ENCODE measurements around the gene FGF8. TPM values are rescaled to one million over a fixed set of nuclear protein-coding genes. Genes with fewer than 3 reads are reported as not detected.

FGF8 gene
- total and polyA plus RNA-seq, 10 of the 15 experiments (the other 5 are each of a cell fraction or from before 2014, with no cell fraction given) = 0.08 to 0.43 (median 0.17) TPM; not detected in 7

GRCh38 chr10:101767600-101767945 is 8.3 kb downstream of the FGF8 start (continued):
- TF ChIP-seq ZNF592 (IDR thresholded peaks at IDR 0.05) = no peak
- TF ChIP-seq RB1 (IDR thresholded peaks at IDR 0.05; ENCODE audit: borderline replicate concordance) = no peak

GRCh38 chr10:101766753-101767599 is 8.9 kb downstream of the FGF8 start:
- ChIA-PET SMC1A (ENCODE audit: uncharacterized antibody, unreplicated experiment) (interaction anchor here (0.7 kb wide), 1 partner anchor 311 kb away, joined by 3 read pairs; no protein-coding TSS in a partner anchor), CTCF (interaction anchor here (0.5 to 1.9 kb wide), 3 partner anchors 11 to 598 kb away, joined by 3 to 7 read pairs (median 4); no protein-coding TSS in a partner anchor), RAD21 (ENCODE audit: unreplicated experiment) (interaction anchor here (0.6 kb wide), 1 partner anchor 750 kb away, joined by 4 read pairs; no protein-coding TSS in a partner anchor), POLR2A (interaction anchor here (0.6 to 0.7 kb wide), 2 partner anchors 331 to 968 kb away, joined by 3 read pairs; no protein-coding TSS in a partner anchor)
- H3K27me3 ChIP-seq (replicated peaks in 1 of 2; ENCODE audit: control insufficient read depth in 2 of 2, insufficient read depth in 2 of 2, low read length in 1 of 2) = peaks cover 0 to 3% of the 10 kb centered on the region in 2 experiments; a peak in 3 of 4 replicates
- no peak overlapping the region for H3K27ac ChIP-seq (ENCODE audit: control insufficient read depth, insufficient read depth)
- no peak overlapping the region for H3K4me3 ChIP-seq
- TF ChIP-seq IKZF2 (IDR thresholded peaks at IDR 0.05) (no peak), PRDM15 (CRISPR knock-in tag; IDR thresholded peaks at IDR 0.05) (no peak), SIX5 (IDR thresholded peaks at IDR 0.05; ENCODE audit: low read depth, low read length, severe bottlenecking) (no peak), NKRF (conservative IDR thresholded peaks at IDR 0.05) (no peak)
- no peak overlapping the region for H3K4me2 ChIP-seq (ENCODE audit: control insufficient read depth, insufficient read depth)
- FAIRE-seq (no peak), DNase-seq (ENCODE audit: low read depth, low spot score) (no peak), ATAC-seq (no peak)
- intact Hi-C loops (cut with micrococcal nuclease; ENCODE audit: unreplicated experiment) (no loop called here), in situ Hi-C loops (cut with MboI) (no loop called here)
- H3K36me3 ChIP-seq (ENCODE audit: control insufficient read depth in 2 of 2, insufficient read depth in 2 of 2, low read length in 1 of 2) = no peaks in the 10 kb centered on the region
- no peaks in the 10 kb centered on the region for H3K79me2 ChIP-seq (ENCODE audit: control insufficient read depth, insufficient read depth, low read length)
- no peak overlapping the region for H2AFZ ChIP-seq (ENCODE audit: control insufficient read depth, low read depth, low read length)
- no peaks in the 10 kb centered on the region for H4K20me1 ChIP-seq (ENCODE audit: control insufficient read depth, insufficient read depth)
- H3K4me1 ChIP-seq (ENCODE audit: control insufficient read depth, insufficient read depth, low read length) = no peaks in the 10 kb centered on the region
- 47% methylated on average over 12 of the region's 12 CpGs for WGBS (ENCODE audit: insufficient coverage, insufficient replicate concordance, low lambda C conversion rate, missing lambda C conversion rate)
- no peak overlapping the region for H3K9ac ChIP-seq (ENCODE audit: control insufficient read depth, insufficient read depth, low read length)
- no peaks in the 10 kb centered on the region for H3K9me3 ChIP-seq (replicated peaks; ENCODE audit: control insufficient read depth, insufficient read depth, low read length)
- no TSS peak for BruUV-seq (replicated peaks)
